HEK293 (cell line): ENCODE data around the gene IRF2.

ENCODE experiments used
- ZNF660 ChIP-seq: fragments of 450-650 bp; IDR thresholded peaks from 2 replicates; pipeline ENCODE4 v1.5.1; 2018; ENCODE audit warnings: missing biosample characterization, mild to moderate bottlenecking, missing genetic modification characterization
- ZNF707 ChIP-seq: fragments of 450-650 bp; formaldehyde crosslinking; IDR thresholded peaks from 2 replicates; pipeline ENCODE4 v1.5.1; 2016; ENCODE audit warnings: missing biosample characterization, missing genetic modification characterization
- ZSCAN30 ChIP-seq: fragments of 450-650 bp; IDR thresholded peaks from 2 replicates; pipeline ENCODE4 v1.5.1; 2018; ENCODE audit warnings: missing biosample characterization, mild to moderate bottlenecking, missing genetic modification characterization, moderate library complexity

DNA sequence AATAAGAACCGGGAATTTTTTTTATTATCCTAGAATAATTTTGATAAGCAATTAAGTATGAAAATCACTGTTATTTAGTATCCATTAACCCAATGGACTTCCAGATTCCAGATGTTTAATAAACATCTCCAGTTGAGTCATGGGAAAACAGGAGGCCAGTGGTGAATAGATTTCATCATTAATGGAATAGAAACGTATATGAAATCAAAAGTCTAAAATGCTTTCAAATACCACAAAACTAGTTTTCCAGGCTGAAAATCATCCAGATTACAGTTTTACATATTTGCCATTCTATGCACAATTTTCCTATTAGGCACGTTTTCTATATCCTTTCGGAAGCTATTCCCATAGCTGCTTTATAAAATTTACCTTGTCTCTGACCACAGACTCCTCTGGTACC, 35.0 kb downstream of the IRF2 start:
- TF ChIP-seq ZNF660 = no peak
- no peak for TF ChIP-seq ZNF707 (tag by site-specific recombination)
- no peak for TF ChIP-seq ZSCAN30
